Measurements from ENCODE around the gene GLB1L2. TPM values are rescaled to one million over a fixed set of nuclear protein-coding genes. Genes with fewer than 3 reads are reported as not detected.
"Not testable (repeated sequence)": the region's sequence is repeated elsewhere in the genome, so short reads cannot be mapped to it uniquely, and the experiment has no call there.

The GLB1L2 gene
- total RNA-seq, 1 donor from 2014 or later: 0.39 TPM

- no peak for DNase-seq (ENCODE audit: low read depth in 2 of 2)
Measured at GRCh38 chr11:134328433-134328832, 3.4 kb upstream of the GLB1L2 start.

- no peak for DNase-seq (ENCODE audit: low read depth in 2 of 2)
Measured at GRCh38 chr11:134330611-134331353, 1.0 kb upstream of the GLB1L2 start.

GRCh38 chr11:134332189-134332631, 422 bp downstream of the GLB1L2 start:
- DNase-seq (ENCODE audit: low read depth in 2 of 2): no peak

- DNase-seq (ENCODE audit: low read depth in 2 of 2): no peak
Measured at GRCh38 chr11:134332782-134333181, 994 bp downstream of the GLB1L2 start.

GRCh38 chr11:134333312-134333711, 1.5 kb downstream of the GLB1L2 start:
- no peak for DNase-seq (ENCODE audit: low read depth in 2 of 2)

- DNase-seq (ENCODE audit: low read depth in 2 of 2): no peak
Measured at GRCh38 chr11:134333946-134334345, 2.2 kb downstream of the GLB1L2 start.

- DNase-seq (ENCODE audit: low read depth in 2 of 2): no peak
Measured at GRCh38 chr11:134334796-134335571, 3.2 kb downstream of the GLB1L2 start.

- no peak for DNase-seq (ENCODE audit: low read depth in 2 of 2)
Measured at GRCh38 chr11:134337051-134337450, 5.3 kb downstream of the GLB1L2 start.

- DNase-seq (ENCODE audit: low read depth in 2 of 2): no peak
Measured at GRCh38 chr11:134338068-134338467, 6.3 kb downstream of the GLB1L2 start.

- DNase-seq (ENCODE audit: low read depth in 2 of 2): no peak
Measured at GRCh38 chr11:134338654-134339053, 6.9 kb downstream of the GLB1L2 start.

- DNase-seq (ENCODE audit: low read depth in 2 of 2): no peak
Measured at GRCh38 chr11:134339756-134340155, 8.0 kb downstream of the GLB1L2 start.

GRCh38 chr11:134340354-134340964, 8.7 kb downstream of the GLB1L2 start:
- no peak for DNase-seq (ENCODE audit: low read depth in 2 of 2)

- DNase-seq (ENCODE audit: low read depth in 2 of 2): no peak
Measured at GRCh38 chr11:134341805-134342571, 10.2 kb downstream of the GLB1L2 start.

GRCh38 chr11:134342572-134343340, 11.0 kb downstream of the GLB1L2 start:
- no peak for DNase-seq (ENCODE audit: low read depth in 2 of 2)

GRCh38 chr11:134343646-134344045, 11.9 kb downstream of the GLB1L2 start:
- no peak for DNase-seq (ENCODE audit: low read depth in 2 of 2)

- DNase-seq (ENCODE audit: low read depth in 2 of 2): not testable (repeated sequence)
Measured at GRCh38 chr11:134344497-134345236, 12.9 kb downstream of the GLB1L2 start.

- DNase-seq (ENCODE audit: low read depth in 2 of 2): no peak
Measured at GRCh38 chr11:134345237-134345550, 13.4 kb downstream of the GLB1L2 start.

GRCh38 chr11:134346101-134346975, 14.6 kb downstream of the GLB1L2 start:
- no peak for DNase-seq (ENCODE audit: low read depth in 2 of 2)

GRCh38 chr11:134346976-134347350, 15.2 kb downstream of the GLB1L2 start:
- no peak for DNase-seq (ENCODE audit: low read depth in 2 of 2)
